Breast epithelium (tissue), 4 donors: ENCODE measurements around the gene FHIT. TPM values are rescaled to one million over a fixed set of nuclear protein-coding genes. Genes with fewer than 3 reads are reported as not detected.

ENCODE experiments used
- DNase-seq, 2 donors: peaks; one replicate each; pipeline ENCODE4 v3.0.0-alpha.2; 2019; ENCODE audit warnings: low spot score in 2 of 2
- H3K27ac ChIP-seq, 2 donors: fragments of 200-600 bp; sonication (generic) in 1 of 2; one replicate each; pipeline ENCODE4 v1.5.1; 2016 to 2019; ENCODE audit warnings: mild to moderate bottlenecking in 1 of 2
- H3K27me3 ChIP-seq, 2 donors: fragments of 200-600 bp; sonication (generic) in 1 of 2; one replicate each; pipeline versions ENCODE4 v1.5.1 to v1.6.0; 2017 to 2019; ENCODE audit warnings: control low read depth in 1 of 2, mild to moderate bottlenecking in 1 of 2
- H3K36me3 ChIP-seq: fragments of 200-600 bp; one replicate; pipeline ENCODE4 v1.5.1; 2019
- H3K4me1 ChIP-seq, 2 donors: fragments of 200-600 bp; sonication (generic); one replicate each; pipeline ENCODE4 v1.5.1; 2016 to 2019; ENCODE audit warnings: control low read depth in 1 of 2
- H3K4me3 ChIP-seq, 3 donors: fragments of 200-600 bp; sonication (generic); 1 replicate in 2 of 3; 2 replicates in 1 of 3; pipeline ENCODE4 v1.5.1; 2016 to 2019; ENCODE audit warnings: mild to moderate bottlenecking in 3 of 3, moderate library complexity in 2 of 3
- H3K9me3 ChIP-seq, 2 donors: fragments of 200-600 bp; sonication (generic) in 1 of 2; one replicate each; pipeline ENCODE4 v1.5.1; 2016 to 2019; ENCODE audit warnings: control low read depth in 1 of 2
- CTCF ChIP-seq, 3 donors: fragments of 450-650 bp; IDR thresholded peaks; one replicate each; pipeline ENCODE4 v1.5.1; 2016 to 2017; ENCODE audit warnings: antibody characterized with exemption in 3 of 3, mild to moderate bottlenecking in 3 of 3, moderate library complexity in 3 of 3
- POLR2A ChIP-seq: fragments of 450-650 bp; IDR thresholded peaks from one replicate; pipeline ENCODE4 v1.6.1; 2016; ENCODE audit warnings: antibody characterized with exemption, mild to moderate bottlenecking, moderate library complexity
- POLR2AphosphoS5 ChIP-seq, 3 donors: sonication (generic); formaldehyde crosslinking; IDR thresholded peaks; one replicate each; pipeline ENCODE4 v1.6.1; 2017; ENCODE audit warnings: antibody characterized with exemption in 3 of 3
- intact Hi-C: fragments of 100-400 bp; cut with DNase I; formaldehyde crosslinking; loops from one replicate; pipeline ENCODE4 v1.15.1; 2023; ENCODE audit warnings: low total_unique reads
- total RNA-seq, 3 donors: library from RNA; depleted of rRNA; stranded (reverse); fragments of >200 nt; gene quantifications; one replicate each; pipeline ENCODE4 v1.1.0, GENCODE V29; 2016

FHIT gene
- total RNA-seq, 3 donors from 2014 or later = 9.0 to 19.2 (median 17.7) TPM

- no peaks in the 10 kb centered on the region for H3K27me3 ChIP-seq
- no peak overlapping the region for H3K27ac ChIP-seq
- no peak for TF ChIP-seq CTCF (IDR thresholded peaks at IDR 0.05)
- no peak for TF ChIP-seq POLR2AphosphoS5 (IDR thresholded peaks at IDR 0.05)
- no peak for TF ChIP-seq POLR2A
- H3K9me3 ChIP-seq = no peaks in the 10 kb centered on the region
- no peak overlapping the region for H3K4me3 ChIP-seq
- intact Hi-C loops = loop anchor here (5.0 kb wide), 1 partner anchor 59 kb away; no protein-coding TSS in a partner anchor
- H3K36me3 ChIP-seq = no peaks in the 10 kb centered on the region
- no peaks in the 10 kb centered on the region for H3K4me1 ChIP-seq
- no peak for DNase-seq
Observed at GRCh38 chr3:60313231-60313798, 937.9 kb downstream of the FHIT start.

- H3K36me3 ChIP-seq = no peaks in the 10 kb centered on the region
- no peak for DNase-seq
- H3K4me1 ChIP-seq = no peaks in the 10 kb centered on the region
- intact Hi-C loops = loop anchor here (5.0 kb wide), 1 partner anchor 63 kb away; no protein-coding TSS in a partner anchor
- no peaks in the 10 kb centered on the region for H3K9me3 ChIP-seq
- H3K27me3 ChIP-seq = no peaks in the 10 kb centered on the region
- no peak overlapping the region for H3K27ac ChIP-seq
- no peak overlapping the region for H3K4me3 ChIP-seq
- TF ChIP-seq POLR2AphosphoS5 (IDR thresholded peaks at IDR 0.05) = no peak
- no peak for TF ChIP-seq POLR2A
- TF ChIP-seq CTCF (IDR thresholded peaks at IDR 0.05) = no peak
Observed at GRCh38 chr3:60309539-60310268, 941.5 kb downstream of the FHIT start.

- no peak for TF ChIP-seq POLR2A
- TF ChIP-seq CTCF (IDR thresholded peaks at IDR 0.05) = no peak
- no peak for TF ChIP-seq POLR2AphosphoS5 (IDR thresholded peaks at IDR 0.05)
- no peaks in the 10 kb centered on the region for H3K36me3 ChIP-seq
- H3K4me3 ChIP-seq = no peak overlapping the region
- no peaks in the 10 kb centered on the region for H3K4me1 ChIP-seq
- H3K27me3 ChIP-seq = no peaks in the 10 kb centered on the region
- H3K9me3 ChIP-seq = no peaks in the 10 kb centered on the region
- intact Hi-C loops = no loop called here
- no peak overlapping the region for H3K27ac ChIP-seq
- DNase-seq = no peak
Observed at GRCh38 chr3:60308808-60309207, 942.4 kb downstream of the FHIT start.

GRCh38 chr3:60307562-60308199 is 943.6 kb downstream of the FHIT start:
- TF ChIP-seq CTCF (IDR thresholded peaks at IDR 0.05) = no peak
- no peak for TF ChIP-seq POLR2A
- no peaks in the 10 kb centered on the region for H3K9me3 ChIP-seq
- DNase-seq = no peak
- no peaks in the 10 kb centered on the region for H3K27me3 ChIP-seq
- intact Hi-C loops = no loop called here
- no peak overlapping the region for H3K27ac ChIP-seq
- H3K36me3 ChIP-seq = no peaks in the 10 kb centered on the region
- no peak overlapping the region for H3K4me3 ChIP-seq
- H3K4me1 ChIP-seq = no peaks in the 10 kb centered on the region

GRCh38 chr3:60304112-60304511 is 947.1 kb downstream of the FHIT start:
- no peak for DNase-seq
- no peak overlapping the region for H3K4me3 ChIP-seq
- H3K4me1 ChIP-seq = no peaks in the 10 kb centered on the region
- no peak overlapping the region for H3K27ac ChIP-seq
- intact Hi-C loops = no loop called here
- H3K9me3 ChIP-seq = no peaks in the 10 kb centered on the region
- H3K36me3 ChIP-seq = no peaks in the 10 kb centered on the region
- TF ChIP-seq POLR2AphosphoS5 (IDR thresholded peaks at IDR 0.05) = no peak
- TF ChIP-seq POLR2A = no peak
- TF ChIP-seq CTCF (IDR thresholded peaks at IDR 0.05) = no peak
- no peaks in the 10 kb centered on the region for H3K27me3 ChIP-seq
